GM23338 (cell line): Measurements from ENCODE around the gene SUSD2. TPM values are rescaled to one million over a fixed set of nuclear protein-coding genes. Genes with fewer than 3 reads are reported as not detected.

Source experiments
- ATAC-seq: fragments of 200-7000 bp; cut with Tn5 transposase; 3 replicates; pipeline ENCODE4 v1.9.1; 2020
- DNase-seq: peaks from one replicate; pipeline ENCODE4 v3.0.0-alpha.2; 2015; ENCODE audit warnings: low spot score
- H2AFZ ChIP-seq: fragments of 200-600 bp; sonication (generic); 2 replicates; pipeline ENCODE4 v1.8.0; 2016; ENCODE audit warnings: antibody characterized with exemption, mild to moderate bottlenecking, moderate library complexity
- H3F3A ChIP-seq: fragments of 200-600 bp; sonication (generic); replicated peaks from 2 replicates; pipeline ENCODE4 v1.8.0; 2017; ENCODE audit warnings: antibody characterized with exemption, mixed run types, low read depth
- H3K27ac ChIP-seq: fragments of 200-600 bp; sonication (generic); 2 replicates; pipeline ENCODE4 v1.6.1; 2016; ENCODE audit warnings: low read depth
- H3K27me3 ChIP-seq: fragments of 200-600 bp; sonication (generic); 2 replicates; pipeline ENCODE4 v1.8.0; 2016; ENCODE audit warnings: mild to moderate bottlenecking, mixed run types, moderate library complexity; ENCODE audit not compliant: insufficient read depth
- H3K36me3 ChIP-seq: fragments of 200-600 bp; sonication (generic); 2 replicates; pipeline ENCODE4 v1.8.0; 2016; ENCODE audit warnings: mild to moderate bottlenecking; ENCODE audit not compliant: insufficient read depth
- H3K4me1 ChIP-seq: fragments of 200-600 bp; sonication (generic); 2 replicates; pipeline ENCODE4 v1.8.0; 2016; ENCODE audit warnings: mild to moderate bottlenecking, moderate library complexity; ENCODE audit not compliant: insufficient read depth
- H3K4me2 ChIP-seq: fragments of 200-600 bp; sonication (generic); 2 replicates; pipeline ENCODE4 v1.7.1; 2017; ENCODE audit warnings: mixed run types
- H3K4me3 ChIP-seq: fragments of 200-600 bp; sonication (generic); 2 replicates; pipeline ENCODE4 v1.6.1; 2016; ENCODE audit warnings: mixed run types
- H3K79me2 ChIP-seq: fragments of 200-600 bp; sonication (generic); replicated peaks from 2 replicates; pipeline ENCODE4 v1.8.0; 2017; ENCODE audit warnings: mild to moderate bottlenecking; ENCODE audit not compliant: insufficient read depth
- H3K9me2 ChIP-seq: fragments of 200-600 bp; sonication (generic); 2 replicates; pipeline ENCODE4 v1.8.0; 2017; ENCODE audit not compliant: insufficient read depth
- H4K20me1 ChIP-seq: fragments of 200-600 bp; sonication (generic); replicated peaks from 2 replicates; pipeline ENCODE4 v1.8.0; 2017; ENCODE audit warnings: mild to moderate bottlenecking; ENCODE audit not compliant: insufficient read depth
- H3K27ac Mint-ChIP-seq: 2 replicates; pipeline ENCODE4 v1.8.0; 2020; ENCODE audit warnings: inconsistent platforms, mild to moderate bottlenecking, moderate library complexity, mixed read lengths
- H3K27me3 Mint-ChIP-seq: 3 replicates; pipeline ENCODE4 v1.8.0; 2022; ENCODE audit warnings: low read depth, mild to moderate bottlenecking, moderate library complexity, mixed read lengths, inconsistent platforms; ENCODE audit not compliant: insufficient read depth, poor library complexity
- H3K36me3 Mint-ChIP-seq: 3 replicates; pipeline ENCODE4 v1.8.0; 2021; ENCODE audit warnings: low read depth, mild to moderate bottlenecking, inconsistent platforms, moderate library complexity, mixed read lengths
- H3K4me1 Mint-ChIP-seq: 3 replicates; pipeline ENCODE4 v1.8.0; 2020; ENCODE audit warnings: mild to moderate bottlenecking, inconsistent platforms, mixed read lengths
- H3K4me3 Mint-ChIP-seq: 3 replicates; pipeline ENCODE4 v1.8.0; 2021; ENCODE audit warnings: moderate library complexity, mild to moderate bottlenecking, inconsistent platforms, mixed read lengths
- H3K9me3 Mint-ChIP-seq: 3 replicates; pipeline ENCODE4 v1.8.0; 2020; ENCODE audit warnings: moderate library complexity, mild to moderate bottlenecking, inconsistent platforms, mixed read lengths
- CREB1 ChIP-seq: fragments of 250-450 bp; sonication (Bioruptor Pico); IDR thresholded peaks from 2 replicates; pipeline ENCODE4 v1.5.0; 2020; ENCODE audit warnings: low read depth, mild to moderate bottlenecking, moderate library complexity
- ETS1 ChIP-seq: IDR thresholded peaks from 2 replicates; pipeline ENCODE4 v1.6.1; 2016; ENCODE audit warnings: antibody characterized with exemption
- EZH2 ChIP-seq: fragments of 200-600 bp; sonication (generic); IDR thresholded peaks from one replicate; pipeline ENCODE4 v1.8.0; 2017; ENCODE audit warnings: antibody characterized with exemption, mild to moderate bottlenecking, low read depth; ENCODE audit not compliant: unreplicated experiment
- EZH2phosphoT487 ChIP-seq: fragments of 200-600 bp; sonication (generic); IDR thresholded peaks from one replicate; pipeline ENCODE4 v1.8.1; 2018; ENCODE audit warnings: antibody characterized with exemption; ENCODE audit not compliant: unreplicated experiment
- JUNB ChIP-seq: IDR thresholded peaks from one replicate; pipeline ENCODE4 v1.6.1; 2016; ENCODE audit warnings: antibody characterized with exemption; ENCODE audit not compliant: unreplicated experiment
- NANOG ChIP-seq: IDR thresholded peaks from 2 replicates; pipeline ENCODE4 v1.6.1; 2016; ENCODE audit warnings: antibody characterized with exemption, borderline replicate concordance
- POLR2AphosphoS5 ChIP-seq: IDR thresholded peaks from 2 replicates; pipeline ENCODE4 v1.6.1; 2016; ENCODE audit warnings: antibody characterized with exemption, low read depth
- STAT1 ChIP-seq: IDR thresholded peaks from one replicate; pipeline ENCODE4 v1.6.1; 2016; ENCODE audit warnings: antibody characterized with exemption; ENCODE audit not compliant: unreplicated experiment
- ZNF114 ChIP-seq: fragments of 250-450 bp; sonication (Bioruptor Pico); IDR thresholded peaks from 2 replicates; pipeline ENCODE4 v1.5.0; 2020; ENCODE audit warnings: mild to moderate bottlenecking, moderate library complexity
- ZNF331 ChIP-seq: fragments of 250-450 bp; sonication (Bioruptor Pico); IDR thresholded peaks from 2 replicates; pipeline ENCODE4 v1.5.0; 2020; ENCODE audit warnings: low read depth, mild to moderate bottlenecking, moderate library complexity
- polyA plus RNA-seq: library from polyadenylated mRNA; unstranded; fragments of >200 nt; fragmentation: Nextera tagmentation; extraction: Ambion mirVana; gene quantifications from 2 replicates; pipeline ENCODE4 v1.2.1, GENCODE V29; 2016
- total RNA-seq: library from RNA; depleted of rRNA; stranded (reverse); fragments of >200 nt; shearing (Covaris generic); gene quantifications from 2 replicates; pipeline ENCODE4 v1.2.3, GENCODE V29; 2014
- TF ChIP-seq, protein P1 (sequence below): IDR thresholded peaks from one replicate; pipeline ENCODE4 v1.6.1; 2018; ENCODE audit warnings: antibody characterized with exemption; ENCODE audit not compliant: unreplicated experiment
- TF ChIP-seq, protein P2 (sequence below): fragments of 250-450 bp; sonication (Bioruptor Pico); IDR thresholded peaks from 2 replicates; pipeline ENCODE4 v1.5.0; 2020; ENCODE audit warnings: mild to moderate bottlenecking, moderate library complexity
- TF ChIP-seq, protein P3 (sequence below), 2 experiments: fragments of 200-600 bp in 1 of 2; sonication (generic) in 1 of 2; conservative IDR thresholded peaks; 2 replicates each; pipeline versions ENCODE4 v1.5.1 to v1.6.1; 2016 to 2017; ENCODE audit warnings: antibody characterized with exemption in 2 of 2, low read depth in 2 of 2, mild to moderate bottlenecking in 2 of 2, moderate library complexity in 1 of 2

Gene SUSD2
- total and polyA plus RNA-seq, 2 experiments from 2014 or later: 0.74 to 2.1 TPM

GRCh38 chr22:24177456-24177855, 3.8 kb upstream of the SUSD2 start:
- H3K4me3 Mint-ChIP-seq: no peak overlapping the region
- TF ChIP-seq NANOG (no peak), JUNB (no peak), ZNF114 (no peak), EZH2phosphoT487 (no peak), POLR2AphosphoS5 (no peak), ZNF331 (CRISPR knock-in tag) (no peak), CREB1 (CRISPR knock-in tag) (no peak), ETS1 (no peak), EZH2 (no peak), STAT1 (no peak)
- TF ChIP-seq, protein P1, sequence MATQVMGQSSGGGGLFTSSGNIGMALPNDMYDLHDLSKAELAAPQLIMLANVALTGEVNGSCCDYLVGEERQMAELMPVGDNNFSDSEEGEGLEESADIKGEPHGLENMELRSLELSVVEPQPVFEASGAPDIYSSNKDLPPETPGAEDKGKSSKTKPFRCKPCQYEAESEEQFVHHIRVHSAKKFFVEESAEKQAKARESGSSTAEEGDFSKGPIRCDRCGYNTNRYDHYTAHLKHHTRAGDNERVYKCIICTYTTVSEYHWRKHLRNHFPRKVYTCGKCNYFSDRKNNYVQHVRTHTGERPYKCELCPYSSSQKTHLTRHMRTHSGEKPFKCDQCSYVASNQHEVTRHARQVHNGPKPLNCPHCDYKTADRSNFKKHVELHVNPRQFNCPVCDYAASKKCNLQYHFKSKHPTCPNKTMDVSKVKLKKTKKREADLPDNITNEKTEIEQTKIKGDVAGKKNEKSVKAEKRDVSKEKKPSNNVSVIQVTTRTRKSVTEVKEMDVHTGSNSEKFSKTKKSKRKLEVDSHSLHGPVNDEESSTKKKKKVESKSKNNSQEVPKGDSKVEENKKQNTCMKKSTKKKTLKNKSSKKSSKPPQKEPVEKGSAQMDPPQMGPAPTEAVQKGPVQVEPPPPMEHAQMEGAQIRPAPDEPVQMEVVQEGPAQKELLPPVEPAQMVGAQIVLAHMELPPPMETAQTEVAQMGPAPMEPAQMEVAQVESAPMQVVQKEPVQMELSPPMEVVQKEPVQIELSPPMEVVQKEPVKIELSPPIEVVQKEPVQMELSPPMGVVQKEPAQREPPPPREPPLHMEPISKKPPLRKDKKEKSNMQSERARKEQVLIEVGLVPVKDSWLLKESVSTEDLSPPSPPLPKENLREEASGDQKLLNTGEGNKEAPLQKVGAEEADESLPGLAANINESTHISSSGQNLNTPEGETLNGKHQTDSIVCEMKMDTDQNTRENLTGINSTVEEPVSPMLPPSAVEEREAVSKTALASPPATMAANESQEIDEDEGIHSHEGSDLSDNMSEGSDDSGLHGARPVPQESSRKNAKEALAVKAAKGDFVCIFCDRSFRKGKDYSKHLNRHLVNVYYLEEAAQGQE: no peak
- TF ChIP-seq, protein P2, sequence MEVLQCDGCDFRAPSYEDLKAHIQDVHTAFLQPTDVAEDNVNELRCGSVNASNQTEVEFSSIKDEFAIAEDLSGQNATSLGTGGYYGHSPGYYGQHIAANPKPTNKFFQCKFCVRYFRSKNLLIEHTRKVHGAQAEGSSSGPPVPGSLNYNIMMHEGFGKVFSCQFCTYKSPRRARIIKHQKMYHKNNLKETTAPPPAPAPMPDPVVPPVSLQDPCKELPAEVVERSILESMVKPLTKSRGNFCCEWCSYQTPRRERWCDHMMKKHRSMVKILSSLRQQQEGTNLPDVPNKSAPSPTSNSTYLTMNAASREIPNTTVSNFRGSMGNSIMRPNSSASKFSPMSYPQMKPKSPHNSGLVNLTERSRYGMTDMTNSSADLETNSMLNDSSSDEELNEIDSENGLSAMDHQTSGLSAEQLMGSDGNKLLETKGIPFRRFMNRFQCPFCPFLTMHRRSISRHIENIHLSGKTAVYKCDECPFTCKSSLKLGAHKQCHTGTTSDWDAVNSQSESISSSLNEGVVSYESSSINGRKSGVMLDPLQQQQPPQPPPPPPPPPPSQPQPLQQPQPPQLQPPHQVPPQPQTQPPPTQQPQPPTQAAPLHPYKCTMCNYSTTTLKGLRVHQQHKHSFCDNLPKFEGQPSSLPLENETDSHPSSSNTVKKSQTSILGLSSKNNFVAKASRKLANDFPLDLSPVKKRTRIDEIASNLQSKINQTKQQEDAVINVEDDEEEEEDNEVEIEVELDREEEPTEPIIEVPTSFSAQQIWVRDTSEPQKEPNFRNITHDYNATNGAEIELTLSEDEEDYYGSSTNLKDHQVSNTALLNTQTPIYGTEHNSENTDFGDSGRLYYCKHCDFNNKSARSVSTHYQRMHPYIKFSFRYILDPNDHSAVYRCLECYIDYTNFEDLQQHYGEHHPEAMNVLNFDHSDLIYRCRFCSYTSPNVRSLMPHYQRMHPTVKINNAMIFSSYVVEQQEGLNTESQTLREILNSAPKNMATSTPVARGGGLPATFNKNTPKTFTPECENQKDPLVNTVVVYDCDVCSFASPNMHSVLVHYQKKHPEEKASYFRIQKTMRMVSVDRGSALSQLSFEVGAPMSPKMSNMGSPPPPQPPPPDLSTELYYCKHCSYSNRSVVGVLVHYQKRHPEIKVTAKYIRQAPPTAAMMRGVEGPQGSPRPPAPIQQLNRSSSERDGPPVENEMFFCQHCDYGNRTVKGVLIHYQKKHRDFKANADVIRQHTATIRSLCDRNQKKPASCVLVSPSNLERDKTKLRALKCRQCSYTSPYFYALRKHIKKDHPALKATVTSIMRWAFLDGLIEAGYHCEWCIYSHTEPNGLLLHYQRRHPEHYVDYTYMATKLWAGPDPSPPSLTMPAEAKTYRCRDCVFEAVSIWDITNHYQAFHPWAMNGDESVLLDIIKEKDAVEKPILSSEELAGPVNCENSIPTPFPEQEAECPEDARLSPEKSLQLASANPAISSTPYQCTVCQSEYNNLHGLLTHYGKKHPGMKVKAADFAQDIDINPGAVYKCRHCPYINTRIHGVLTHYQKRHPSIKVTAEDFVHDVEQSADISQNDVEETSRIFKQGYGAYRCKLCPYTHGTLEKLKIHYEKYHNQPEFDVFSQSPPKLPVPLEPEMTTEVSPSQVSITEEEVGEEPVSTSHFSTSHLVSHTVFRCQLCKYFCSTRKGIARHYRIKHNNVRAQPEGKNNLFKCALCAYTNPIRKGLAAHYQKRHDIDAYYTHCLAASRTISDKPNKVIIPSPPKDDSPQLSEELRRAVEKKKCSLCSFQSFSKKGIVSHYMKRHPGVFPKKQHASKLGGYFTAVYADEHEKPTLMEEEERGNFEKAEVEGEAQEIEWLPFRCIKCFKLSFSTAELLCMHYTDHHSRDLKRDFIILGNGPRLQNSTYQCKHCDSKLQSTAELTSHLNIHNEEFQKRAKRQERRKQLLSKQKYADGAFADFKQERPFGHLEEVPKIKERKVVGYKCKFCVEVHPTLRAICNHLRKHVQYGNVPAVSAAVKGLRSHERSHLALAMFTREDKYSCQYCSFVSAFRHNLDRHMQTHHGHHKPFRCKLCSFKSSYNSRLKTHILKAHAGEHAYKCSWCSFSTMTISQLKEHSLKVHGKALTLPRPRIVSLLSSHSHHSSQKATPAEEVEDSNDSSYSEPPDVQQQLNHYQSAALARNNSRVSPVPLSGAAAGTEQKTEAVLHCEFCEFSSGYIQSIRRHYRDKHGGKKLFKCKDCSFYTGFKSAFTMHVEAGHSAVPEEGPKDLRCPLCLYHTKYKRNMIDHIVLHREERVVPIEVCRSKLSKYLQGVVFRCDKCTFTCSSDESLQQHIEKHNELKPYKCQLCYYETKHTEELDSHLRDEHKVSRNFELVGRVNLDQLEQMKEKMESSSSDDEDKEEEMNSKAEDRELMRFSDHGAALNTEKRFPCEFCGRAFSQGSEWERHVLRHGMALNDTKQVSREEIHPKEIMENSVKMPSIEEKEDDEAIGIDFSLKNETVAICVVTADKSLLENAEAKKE: no peak
- TF ChIP-seq, protein P3, sequence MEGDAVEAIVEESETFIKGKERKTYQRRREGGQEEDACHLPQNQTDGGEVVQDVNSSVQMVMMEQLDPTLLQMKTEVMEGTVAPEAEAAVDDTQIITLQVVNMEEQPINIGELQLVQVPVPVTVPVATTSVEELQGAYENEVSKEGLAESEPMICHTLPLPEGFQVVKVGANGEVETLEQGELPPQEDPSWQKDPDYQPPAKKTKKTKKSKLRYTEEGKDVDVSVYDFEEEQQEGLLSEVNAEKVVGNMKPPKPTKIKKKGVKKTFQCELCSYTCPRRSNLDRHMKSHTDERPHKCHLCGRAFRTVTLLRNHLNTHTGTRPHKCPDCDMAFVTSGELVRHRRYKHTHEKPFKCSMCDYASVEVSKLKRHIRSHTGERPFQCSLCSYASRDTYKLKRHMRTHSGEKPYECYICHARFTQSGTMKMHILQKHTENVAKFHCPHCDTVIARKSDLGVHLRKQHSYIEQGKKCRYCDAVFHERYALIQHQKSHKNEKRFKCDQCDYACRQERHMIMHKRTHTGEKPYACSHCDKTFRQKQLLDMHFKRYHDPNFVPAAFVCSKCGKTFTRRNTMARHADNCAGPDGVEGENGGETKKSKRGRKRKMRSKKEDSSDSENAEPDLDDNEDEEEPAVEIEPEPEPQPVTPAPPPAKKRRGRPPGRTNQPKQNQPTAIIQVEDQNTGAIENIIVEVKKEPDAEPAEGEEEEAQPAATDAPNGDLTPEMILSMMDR (conservative IDR thresholded peaks at IDR 0.05; ENCODE audit: low read depth in 2 of 2): no peak
- Histone ChIP-seq H3K9me2 (no peaks in the 10 kb centered on the region), H3K27ac (no peak overlapping the region), H3K36me3 (no peaks in the 10 kb centered on the region), H3K27me3 (no peaks in the 10 kb centered on the region), H3K79me2 (no peaks in the 10 kb centered on the region), H3K4me2 (no peak overlapping the region), H3K4me1 (peaks cover 7% of the 10 kb centered on the region; the same call in 1 of the 2 replicates), H4K20me1 (no peaks in the 10 kb centered on the region), H3K4me3 (no peak overlapping the region), H3F3A (no peaks in the 10 kb centered on the region), H2AFZ (no peak overlapping the region)
- H3K9me3 Mint-ChIP-seq: no peaks in the 10 kb centered on the region
- H3K4me1 Mint-ChIP-seq: peaks cover 12% of the 10 kb centered on the region; the same call in 2 of the 3 replicates
- peaks cover 15% of the 10 kb centered on the region for H3K27me3 Mint-ChIP-seq
- ATAC-seq: no peak
- H3K27ac Mint-ChIP-seq: no peak overlapping the region
- no peak for DNase-seq
- peaks cover 12% of the 10 kb centered on the region; the same call in 2 of the 3 replicates for H3K36me3 Mint-ChIP-seq
